ENCODE data around the gene IRGQ. TPM values are rescaled to one million over a fixed set of nuclear protein-coding genes. Genes with fewer than 3 reads are reported as not detected.

Gene IRGQ
- total and polyA plus RNA-seq, 5 donors from 2014 or later, result 0.54 to 40.9 (median 1.5) TPM

- peaks cover 0 to 21% (median 8%) of the 10 kb centered on the region in 4 donors for H3K4me1 Mint-ChIP-seq
- no peak overlapping the region for H3K4me3 Mint-ChIP-seq
- H3K36me3 Mint-ChIP-seq, result peaks cover 12% of the 10 kb centered on the region
- peak overlapping the region in 2 of 3 donors; percentile 9 to 18 for H3K27ac Mint-ChIP-seq
- H3K4me3 ChIP-seq (ENCODE audit: low read depth, low read length), result no peak overlapping the region
- no peaks in the 10 kb centered on the region for H3K27me3 ChIP-seq (ENCODE audit: control insufficient read depth, insufficient read depth, low read length)
- no peaks in the 10 kb centered on the region for H3K27me3 Mint-ChIP-seq
- H3K9me3 ChIP-seq (ENCODE audit: control insufficient read depth in 2 of 2, low read length in 2 of 2), result no peaks in the 10 kb centered on the region
- no peaks in the 10 kb centered on the region for H3K9me3 Mint-ChIP-seq
- ATAC-seq (ENCODE audit: low read depth in 2 of 2), result no peak
- no peak overlapping the region for H3K27ac ChIP-seq (ENCODE audit: insufficient read depth, low read length, poor library complexity, severe bottlenecking)
- no peaks in the 10 kb centered on the region for H3K4me1 ChIP-seq (ENCODE audit: control insufficient read depth, insufficient read depth, low read length, poor library complexity, severe bottlenecking)
- no peaks in the 10 kb centered on the region for H3K36me3 ChIP-seq (ENCODE audit: control insufficient read depth, insufficient read depth, low read length)
- DNase-seq, result no peak
Observed at GRCh38 chr19:43586346-43586745, 9.6 kb downstream of the IRGQ start.

- no peaks in the 10 kb centered on the region for H3K27me3 ChIP-seq (ENCODE audit: control insufficient read depth, insufficient read depth, low read length)
- Mint-ChIP-seq H3K4me1 (peaks cover 0 to 14% (median 9%) of the 10 kb centered on the region in 4 donors), H3K27ac (peak overlapping the region in 2 of 3 donors; percentile 56 to 62), H3K9me3 (no peaks in the 10 kb centered on the region), H3K4me3 (peak overlapping the region in 1 of 4 donors; percentile 24), H3K27me3 (no peaks in the 10 kb centered on the region), H3K36me3 (peaks cover 3% of the 10 kb centered on the region)
- no peaks in the 10 kb centered on the region for H3K9me3 ChIP-seq (ENCODE audit: control insufficient read depth in 2 of 2, low read length in 2 of 2)
- no peaks in the 10 kb centered on the region for H3K4me1 ChIP-seq (ENCODE audit: control insufficient read depth, insufficient read depth, low read length, poor library complexity, severe bottlenecking)
- H3K36me3 ChIP-seq (ENCODE audit: control insufficient read depth, insufficient read depth, low read length), result no peaks in the 10 kb centered on the region
- no peak overlapping the region for H3K27ac ChIP-seq (ENCODE audit: insufficient read depth, low read length, poor library complexity, severe bottlenecking)
- ATAC-seq (ENCODE audit: low read depth in 2 of 2), result no peak
- no peak for DNase-seq
- H3K4me3 ChIP-seq (ENCODE audit: low read depth, low read length), result no peak overlapping the region
Observed at GRCh38 chr19:43584484-43584883, 11.4 kb downstream of the IRGQ start.

- Histone ChIP-seq H3K27ac (ENCODE audit: insufficient read depth, low read length, poor library complexity, severe bottlenecking) (no peak overlapping the region), H3K4me1 (ENCODE audit: control insufficient read depth, insufficient read depth, low read length, poor library complexity, severe bottlenecking) (no peaks in the 10 kb centered on the region), H3K9me3 (ENCODE audit: control insufficient read depth in 2 of 2, low read length in 2 of 2) (no peaks in the 10 kb centered on the region), H3K27me3 (ENCODE audit: control insufficient read depth, insufficient read depth, low read length) (no peaks in the 10 kb centered on the region), H3K36me3 (ENCODE audit: control insufficient read depth, insufficient read depth, low read length) (no peaks in the 10 kb centered on the region), H3K4me3 (ENCODE audit: low read depth, low read length) (no peak overlapping the region)
- DNase-seq (no peak), ATAC-seq (ENCODE audit: low read depth in 2 of 2) (no peak)
- H3K36me3 Mint-ChIP-seq, result peaks cover 3% of the 10 kb centered on the region
- H3K9me3 Mint-ChIP-seq, result no peaks in the 10 kb centered on the region
- H3K4me1 Mint-ChIP-seq, result peaks cover 0 to 15% (median 8%) of the 10 kb centered on the region in 4 donors
- peak overlapping the region in 1 of 4 donors; percentile 18 for H3K4me3 Mint-ChIP-seq
- H3K27me3 Mint-ChIP-seq, result no peaks in the 10 kb centered on the region
- H3K27ac Mint-ChIP-seq, result peak overlapping the region in 1 of 3 donors; percentile 60
Observed at GRCh38 chr19:43582495-43582894, 13.4 kb downstream of the IRGQ start.

GRCh38 chr19:43581467-43581866 is 14.5 kb downstream of the IRGQ start:
- H3K9me3 Mint-ChIP-seq, result no peaks in the 10 kb centered on the region
- Histone ChIP-seq H3K9me3 (ENCODE audit: control insufficient read depth in 2 of 2, low read length in 2 of 2) (no peaks in the 10 kb centered on the region), H3K4me3 (ENCODE audit: low read depth, low read length) (no peak overlapping the region), H3K36me3 (ENCODE audit: control insufficient read depth, insufficient read depth, low read length) (no peaks in the 10 kb centered on the region), H3K27ac (ENCODE audit: insufficient read depth, low read length, poor library complexity, severe bottlenecking) (no peak overlapping the region), H3K4me1 (ENCODE audit: control insufficient read depth, insufficient read depth, low read length, poor library complexity, severe bottlenecking) (no peaks in the 10 kb centered on the region), H3K27me3 (ENCODE audit: control insufficient read depth, insufficient read depth, low read length) (no peaks in the 10 kb centered on the region)
- no peak for ATAC-seq (ENCODE audit: low read depth in 2 of 2)
- no peak for DNase-seq
- no peak overlapping the region for H3K27ac Mint-ChIP-seq
- peaks cover 5% of the 10 kb centered on the region for H3K27me3 Mint-ChIP-seq
- peak overlapping the region in 1 of 4 donors; percentile 70 for H3K4me3 Mint-ChIP-seq
- H3K4me1 Mint-ChIP-seq, result peaks cover 0 to 16% (median 9%) of the 10 kb centered on the region in 4 donors
- H3K36me3 Mint-ChIP-seq, result peaks cover 3% of the 10 kb centered on the region

DNA sequence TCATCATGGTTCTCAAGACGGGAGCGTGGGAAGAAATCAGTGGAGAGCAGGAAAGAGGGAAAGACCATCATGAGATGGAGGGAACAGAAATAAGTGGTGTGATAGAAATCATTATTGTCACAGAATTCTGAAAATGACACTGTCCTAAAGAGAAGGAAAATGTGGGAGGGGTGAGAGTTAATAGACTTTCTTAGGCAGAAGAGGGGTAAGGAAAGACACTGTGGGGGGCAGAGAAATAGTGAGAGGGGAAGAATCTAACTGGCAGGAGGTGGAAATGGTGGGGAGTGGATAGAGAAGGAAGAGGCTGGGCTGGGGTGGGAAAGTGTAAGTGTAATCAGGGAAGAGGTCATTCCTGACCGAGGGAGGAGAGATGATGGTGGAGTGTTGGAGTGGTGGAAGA is 17.1 kb downstream of the IRGQ start:
- Histone ChIP-seq H3K27ac (ENCODE audit: insufficient read depth, low read length, poor library complexity, severe bottlenecking) (no peak overlapping the region), H3K27me3 (ENCODE audit: control insufficient read depth, insufficient read depth, low read length) (no peaks in the 10 kb centered on the region), H3K4me1 (ENCODE audit: control insufficient read depth, insufficient read depth, low read length, poor library complexity, severe bottlenecking) (peaks cover 18% of the 10 kb centered on the region), H3K4me3 (ENCODE audit: low read depth, low read length) (no peak overlapping the region), H3K36me3 (ENCODE audit: control insufficient read depth, insufficient read depth, low read length) (no peaks in the 10 kb centered on the region), H3K9me3 (ENCODE audit: control insufficient read depth in 2 of 2, low read length in 2 of 2) (no peaks in the 10 kb centered on the region)
- H3K4me3 Mint-ChIP-seq, result peak overlapping the region in 2 of 4 donors; percentile 19 to 76
- H3K27ac Mint-ChIP-seq, result peak overlapping the region in 1 of 3 donors; percentile 86
- no peaks in the 10 kb centered on the region for H3K36me3 Mint-ChIP-seq
- DNase-seq (no peak), ATAC-seq (ENCODE audit: low read depth in 2 of 2) (no peak)
- H3K27me3 Mint-ChIP-seq, result peaks cover 10% of the 10 kb centered on the region
- peaks cover 0 to 29% (median 13%) of the 10 kb centered on the region in 4 donors for H3K4me1 Mint-ChIP-seq
- no peaks in the 10 kb centered on the region for H3K9me3 Mint-ChIP-seq

DNA sequence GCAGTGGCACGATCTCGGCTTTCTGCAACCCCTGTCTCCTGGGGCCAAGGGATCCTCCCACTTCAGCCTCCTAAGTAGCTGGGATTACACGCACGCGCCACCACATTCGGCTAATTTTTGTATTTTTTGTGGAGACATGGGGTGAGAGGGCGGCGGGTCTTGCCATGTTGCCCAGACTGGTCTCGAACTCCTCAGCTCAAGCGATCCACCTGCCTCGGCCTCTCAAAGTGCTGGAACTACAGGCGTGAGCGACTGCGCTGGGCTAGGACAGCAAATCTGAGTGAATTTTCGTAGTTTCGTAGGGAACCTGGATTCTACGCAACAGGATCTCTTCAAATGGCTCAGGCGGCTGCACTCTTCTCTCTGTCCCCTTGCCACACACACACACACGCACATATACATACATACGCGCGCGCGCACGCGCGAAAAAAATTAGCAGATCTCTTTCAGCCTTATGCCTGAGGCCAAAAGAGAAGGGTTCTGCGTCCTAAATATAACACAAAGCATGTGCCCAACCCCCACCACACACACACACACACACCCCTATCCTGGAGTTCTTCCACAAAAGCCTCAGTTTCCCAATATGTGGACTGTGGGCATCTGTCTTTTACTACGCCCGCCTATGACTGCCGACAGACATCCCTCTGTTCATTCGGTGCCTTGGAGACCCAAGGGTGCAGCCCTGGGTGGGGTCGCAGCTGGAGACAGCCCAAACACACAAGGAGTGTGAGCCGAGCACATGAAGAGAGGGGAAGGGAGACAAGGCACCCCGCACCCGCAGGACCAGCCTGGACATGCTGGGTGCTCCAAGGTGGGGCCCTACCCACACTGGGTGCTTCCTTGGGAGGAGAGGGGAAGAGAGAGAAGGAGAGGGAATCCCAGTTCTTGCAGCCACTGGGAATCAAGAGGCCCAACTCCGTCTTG is 19.7 kb downstream of the IRGQ start:
- Mint-ChIP-seq H3K9me3 (no peaks in the 10 kb centered on the region), H3K36me3 (peaks cover 10% of the 10 kb centered on the region), H3K27ac (peak overlapping the region; percentile 48 to 99 (median 98)), H3K27me3 (peaks cover 10% of the 10 kb centered on the region), H3K4me3 (peak overlapping the region; percentile 44 to 97 (median 76)), H3K4me1 (peaks cover 6 to 46% (median 22%) of the 10 kb centered on the region in 4 donors)
- H3K36me3 ChIP-seq (ENCODE audit: control insufficient read depth, insufficient read depth, low read length), result peaks cover 4% of the 10 kb centered on the region
- DNase-seq (no peak), ATAC-seq (ENCODE audit: low read depth in 2 of 2) (no peak)
- no peaks in the 10 kb centered on the region for H3K9me3 ChIP-seq (ENCODE audit: control insufficient read depth in 2 of 2, low read length in 2 of 2)
- peak overlapping the region; percentile 76 for H3K27ac ChIP-seq (ENCODE audit: insufficient read depth, low read length, poor library complexity, severe bottlenecking)
- peak overlapping the region; percentile 53 for H3K4me3 ChIP-seq (ENCODE audit: low read depth, low read length)
- H3K4me1 ChIP-seq (ENCODE audit: control insufficient read depth, insufficient read depth, low read length, poor library complexity, severe bottlenecking), result peaks cover 20% of the 10 kb centered on the region
- H3K27me3 ChIP-seq (ENCODE audit: control insufficient read depth, insufficient read depth, low read length), result no peaks in the 10 kb centered on the region

GRCh38 chr19:43575156-43575950 is 20.6 kb downstream of the IRGQ start, which contains the start of the genes PINLYP and XRCC1:
TSS of gene PINLYP (plus strand) at chr19:43575801. CDS start at chr19:43577192, 1,391 bp downstream.
TSS of gene XRCC1 (minus strand) at chr19:43575527. CDS start at chr19:43575458, 69 bp downstream.
- peak within 1 kb of the TSS; percentile 76 to 99 (median 98) for H3K27ac Mint-ChIP-seq

More at GRCh38 chr19:43575156-43575950, 20.6 kb downstream of the IRGQ start, which contains the start of the genes PINLYP and XRCC1:
- Mint-ChIP-seq H3K4me1 (peaks cover 7 to 53% (median 28%) of the 10 kb centered on the region in 4 donors), H3K36me3 (peaks cover 18% of the 10 kb centered on the region), H3K4me3 (peak within 1 kb of the TSS; percentile 95 to 100 (median 97)), H3K9me3 (no peaks in the 10 kb centered on the region), H3K27me3 (peaks cover 10% of the 10 kb centered on the region)
- Histone ChIP-seq H3K36me3 (ENCODE audit: control insufficient read depth, insufficient read depth, low read length) (peaks cover 4% of the 10 kb centered on the region), H3K9me3 (ENCODE audit: control insufficient read depth in 2 of 2, low read length in 2 of 2) (no peaks in the 10 kb centered on the region), H3K27me3 (ENCODE audit: control insufficient read depth, insufficient read depth, low read length) (no peaks in the 10 kb centered on the region), H3K4me3 (ENCODE audit: low read depth, low read length) (peak within 1 kb of the TSS; percentile 95), H3K4me1 (ENCODE audit: control insufficient read depth, insufficient read depth, low read length, poor library complexity, severe bottlenecking) (peaks cover 20% of the 10 kb centered on the region), H3K27ac (ENCODE audit: insufficient read depth, low read length, poor library complexity, severe bottlenecking) (peak within 1 kb of the TSS; percentile 81)
- ATAC-seq (ENCODE audit: low read depth in 2 of 2), result peak; percentile 98
- DNase-seq, result peak; percentile 95 to 98 (median 97)
